ENCODE data around the gene CARD14.
A peak's percentile ranks its signal among the peaks of the same experiment; 100 is the strongest.
"Not testable (repeated sequence)": the region's sequence is repeated elsewhere in the genome, so short reads cannot be mapped to it uniquely, and the experiment has no call there.

CARD14 gene

GRCh38 chr17:80248894-80249710 lies 79.3 kb downstream of the CARD14 start:
- DNase-seq (ENCODE audit: low read depth in 1 of 2, low spot score in 1 of 2) = no peak

DNA sequence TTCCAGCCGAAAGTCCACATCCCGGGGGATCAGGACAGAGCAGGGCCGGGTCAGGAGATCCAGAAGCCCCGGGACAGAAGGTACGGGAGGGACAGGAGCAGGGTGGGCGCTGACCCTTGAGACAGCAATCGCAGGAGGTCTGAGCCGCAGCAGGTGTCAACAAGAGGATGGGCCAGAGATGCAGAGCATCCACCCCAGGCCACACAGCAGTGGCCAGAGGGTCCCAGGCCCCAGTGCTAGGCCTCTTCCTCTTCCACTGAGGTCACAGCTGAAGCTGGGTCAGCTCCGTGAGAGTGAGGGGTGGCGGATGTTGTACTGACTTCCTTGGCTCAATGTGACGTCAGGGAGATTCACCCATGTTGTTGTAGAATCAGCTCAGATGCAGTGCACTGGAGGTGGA lies 82.1 kb downstream of the CARD14 start:
- no peak for DNase-seq (ENCODE audit: low read depth in 1 of 2, low spot score in 1 of 2)

DNA sequence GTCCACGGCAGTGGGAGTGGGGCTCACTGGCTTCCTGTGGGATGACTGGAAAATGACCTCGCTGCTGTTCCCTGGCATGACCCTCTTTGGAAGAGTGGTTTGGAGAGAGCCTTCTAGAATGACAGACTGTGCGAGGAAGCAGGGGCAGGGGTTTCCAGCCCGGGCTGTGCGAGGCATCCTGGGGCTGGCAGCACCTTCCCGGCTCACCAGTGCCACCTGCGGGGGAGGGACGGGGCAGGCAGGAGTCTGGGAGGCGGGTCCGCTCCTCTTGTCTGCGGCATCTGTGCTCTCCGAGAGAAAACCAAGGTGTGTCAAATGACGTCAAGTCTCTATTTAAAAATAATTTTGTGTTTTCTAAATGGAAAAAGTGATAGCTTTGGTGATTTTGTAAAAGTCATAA lies 83.0 kb downstream of the CARD14 start:
- peak; percentile 71 to 87 for DNase-seq (ENCODE audit: low read depth in 1 of 2, low spot score in 1 of 2)

DNA sequence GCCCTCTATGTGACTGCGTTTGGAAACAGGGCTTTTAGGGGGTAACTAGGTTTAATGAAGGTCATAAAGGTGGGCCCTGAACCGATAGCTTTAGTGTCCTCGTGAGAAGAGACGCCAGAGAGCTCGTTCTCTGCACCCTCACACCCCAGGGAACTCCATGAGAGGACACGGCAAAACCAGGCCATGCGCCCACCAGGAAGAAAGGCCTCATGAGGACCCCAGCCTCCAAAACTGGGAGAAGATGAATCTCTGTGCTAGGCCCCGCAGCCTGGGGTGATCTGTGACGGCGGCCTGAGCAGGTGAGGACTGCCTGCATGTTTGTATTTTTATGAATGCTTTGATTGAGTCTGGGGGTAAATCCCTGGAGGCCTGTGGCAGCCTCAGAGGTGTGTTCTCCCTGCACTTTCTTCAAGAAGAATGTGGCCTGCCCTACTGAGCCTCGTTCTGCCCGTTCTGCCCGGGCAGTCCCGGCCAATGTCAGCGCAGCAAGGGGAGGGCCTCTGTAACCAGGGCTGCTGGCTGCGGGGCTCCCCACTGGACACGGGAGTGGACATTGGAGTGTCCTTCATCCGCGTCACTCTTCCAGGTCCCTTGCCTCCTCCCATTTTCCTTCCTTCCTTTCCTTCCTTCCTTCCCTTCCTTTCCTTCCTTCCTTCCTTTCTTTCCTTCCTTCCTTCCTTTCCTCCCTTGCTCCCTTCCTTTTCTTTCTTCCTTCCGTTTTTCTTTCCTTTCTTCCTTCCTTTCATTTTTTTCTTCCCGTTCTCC lies 84.0 kb downstream of the CARD14 start:
- DNase-seq (ENCODE audit: low read depth in 1 of 2, low spot score in 1 of 2) = no peak

- peak in 1 of 2 donors; percentile 53 for DNase-seq (ENCODE audit: low read depth in 1 of 2, low spot score in 1 of 2)
These were observed 84.8 kb downstream of the CARD14 start for GRCh38 chr17:80254396-80255251.

- no peak for DNase-seq (ENCODE audit: low read depth in 1 of 2, low spot score in 1 of 2)
These were observed 86.2 kb downstream of the CARD14 start for GRCh38 chr17:80256034-80256350.

GRCh38 chr17:80257716-80258213 lies 87.9 kb downstream of the CARD14 start:
- DNase-seq (ENCODE audit: low read depth in 1 of 2, low spot score in 1 of 2) = no peak

GRCh38 chr17:80258296-80258695 lies 88.5 kb downstream of the CARD14 start:
- DNase-seq (ENCODE audit: low read depth in 1 of 2, low spot score in 1 of 2) = not testable (repeated sequence)
